DND-41 (cell line): ENCODE data around the gene SMAD7.

Experiments
- ATAC-seq: fragments of 200-7000 bp; cut with Tn5 transposase; 3 replicates; pipeline ENCODE4 v1.9.1; 2021; ENCODE audit warnings: low read depth; ENCODE audit not compliant: insufficient read depth
- DNase-seq: peaks from one replicate; pipeline ENCODE4 v3.0.0-alpha.2; 2020
- H2AFZ ChIP-seq: 2 replicates; pipeline ENCODE4 v1.6.0; 2012; ENCODE audit warnings: low read depth, low read length
- H3K27ac ChIP-seq: 2 replicates; pipeline ENCODE4 v1.5.1; 2012; ENCODE audit warnings: low read length, inconsistent platforms
- H3K27me3 ChIP-seq: fragments of 200-600 bp; sonication (generic); 2 replicates; pipeline ENCODE4 v1.6.0; 2012; ENCODE audit warnings: low read length, mild to moderate bottlenecking, inconsistent platforms; ENCODE audit not compliant: insufficient read depth, poor library complexity
- H3K36me3 ChIP-seq: 2 replicates; pipeline ENCODE4 v1.5.1; 2012; ENCODE audit warnings: low read length, inconsistent platforms; ENCODE audit not compliant: insufficient read depth
- H3K4me1 ChIP-seq: 2 replicates; pipeline ENCODE4 v1.5.1; 2012; ENCODE audit warnings: mild to moderate bottlenecking, low read length; ENCODE audit not compliant: insufficient read depth
- H3K4me2 ChIP-seq: 2 replicates; pipeline ENCODE4 v1.6.0; 2012; ENCODE audit warnings: mild to moderate bottlenecking, moderate library complexity, low read length, inconsistent platforms; ENCODE audit not compliant: insufficient read depth
- H3K4me3 ChIP-seq, 2 experiments: fragments of 200-600 bp in 1 of 2; shearing (Covaris generic) in 1 of 2; 2 replicates each; pipeline ENCODE4 v1.5.1; 2012 to 2016; ENCODE audit warnings: inconsistent platforms in 2 of 2, low read length in 2 of 2, mild to moderate bottlenecking in 2 of 2, low read depth in 1 of 2, moderate library complexity in 1 of 2
- H3K79me2 ChIP-seq: 2 replicates; pipeline ENCODE4 v1.6.0; 2012; ENCODE audit warnings: low read length, inconsistent platforms; ENCODE audit not compliant: insufficient read depth
- H3K9ac ChIP-seq: 2 replicates; pipeline ENCODE4 v1.6.0; 2012; ENCODE audit warnings: low read depth, mild to moderate bottlenecking, inconsistent platforms, low read length, moderate library complexity
- H3K9me3 ChIP-seq: 2 replicates; pipeline ENCODE4 v1.5.1; 2012; ENCODE audit warnings: low read length, moderate library complexity, mild to moderate bottlenecking, inconsistent platforms; ENCODE audit not compliant: insufficient read depth, severe bottlenecking
- H4K20me1 ChIP-seq: 2 replicates; pipeline ENCODE4 v1.6.0; 2012; ENCODE audit warnings: low read length; ENCODE audit not compliant: insufficient read depth
- CTCF ChIP-seq: IDR thresholded peaks from 2 replicates; pipeline ENCODE4 v1.5.1; 2012; ENCODE audit warnings: borderline replicate concordance, low read length, moderate library complexity, mild to moderate bottlenecking; ENCODE audit not compliant: poor library complexity, severe bottlenecking; ENCODE audit errors: extremely low read depth
- EZH2 ChIP-seq: IDR thresholded peaks from 3 replicates; pipeline ENCODE4 v1.6.1; 2012; ENCODE audit warnings: borderline replicate concordance, low read depth, mild to moderate bottlenecking, moderate library complexity, low read length, inconsistent platforms; ENCODE audit not compliant: severe bottlenecking

SMAD7 gene

GRCh38 chr18:48887294-48887904, 63.4 kb downstream of the SMAD7 start:
- H3K4me1 ChIP-seq, result no peaks in the 10 kb centered on the region
- no peaks in the 10 kb centered on the region for H4K20me1 ChIP-seq
- no peak for TF ChIP-seq CTCF
- no peak for TF ChIP-seq EZH2
- ATAC-seq (no peak), DNase-seq (no peak)
- no peaks in the 10 kb centered on the region for H3K79me2 ChIP-seq
- H3K27ac ChIP-seq, result no peak overlapping the region
- H3K4me3 ChIP-seq, result no peak overlapping the region
- no peak overlapping the region for H2AFZ ChIP-seq
- H3K36me3 ChIP-seq, result no peaks in the 10 kb centered on the region
- no peak overlapping the region for H3K9ac ChIP-seq
- no peaks in the 10 kb centered on the region for H3K9me3 ChIP-seq
- no peak overlapping the region for H3K4me2 ChIP-seq
- no peaks in the 10 kb centered on the region for H3K27me3 ChIP-seq

- TF ChIP-seq EZH2 (no peak), CTCF (no peak)
- DNase-seq (no peak), ATAC-seq (no peak)
- Histone ChIP-seq H3K9me3 (no peaks in the 10 kb centered on the region), H3K4me1 (no peaks in the 10 kb centered on the region), H2AFZ (no peak overlapping the region), H3K27me3 (no peaks in the 10 kb centered on the region), H3K4me2 (no peak overlapping the region), H3K4me3 (no peak overlapping the region), H3K27ac (no peak overlapping the region), H3K79me2 (no peaks in the 10 kb centered on the region), H3K36me3 (no peaks in the 10 kb centered on the region), H3K9ac (no peak overlapping the region), H4K20me1 (no peaks in the 10 kb centered on the region)
Measured at GRCh38 chr18:48886520-48887293, 64.1 kb downstream of the SMAD7 start.

- no peaks in the 10 kb centered on the region for H4K20me1 ChIP-seq
- ATAC-seq (no peak), DNase-seq (no peak)
- H3K4me1 ChIP-seq, result peaks cover 2% of the 10 kb centered on the region; the same call in 1 of the 2 replicates
- H3K79me2 ChIP-seq, result no peaks in the 10 kb centered on the region
- no peaks in the 10 kb centered on the region for H3K9me3 ChIP-seq
- no peak overlapping the region for H3K4me3 ChIP-seq
- no peaks in the 10 kb centered on the region for H3K27me3 ChIP-seq
- H3K27ac ChIP-seq, result no peak overlapping the region
- H3K4me2 ChIP-seq, result no peak overlapping the region
- no peak overlapping the region for H3K9ac ChIP-seq
- H2AFZ ChIP-seq, result no peak overlapping the region
- no peak for TF ChIP-seq CTCF
- no peak for TF ChIP-seq EZH2
- H3K36me3 ChIP-seq, result no peaks in the 10 kb centered on the region
Measured at GRCh38 chr18:48885924-48886400, 64.8 kb downstream of the SMAD7 start.
